ENCODE measurements around the gene SLMAP.

The SLMAP gene

GRCh38 chr3:57889807-57890206 lies 133.7 kb downstream of the SLMAP start:
- no peak overlapping the region for H3K4me3 ChIP-seq (ENCODE audit: low read depth, low read length)
- ChIA-PET CTCF (no interaction called here), POLR2A (no interaction called here)

GRCh38 chr3:57890874-57891273 lies 134.8 kb downstream of the SLMAP start:
- ChIA-PET POLR2A (no interaction called here), CTCF (no interaction called here)
- no peak for TF ChIP-seq CTCF (IDR thresholded peaks at IDR 0.05; ENCODE audit: insufficient read depth, low read length, missing control alignments)
- no peak overlapping the region for H3K4me3 ChIP-seq (ENCODE audit: low read depth, low read length)
- DNase-seq (ENCODE audit: low read depth, low spot score): peak; percentile 26

More at GRCh38 chr3:57889807-57890206, 133.7 kb downstream of the SLMAP start:
- no peak for DNase-seq (ENCODE audit: low read depth, low spot score)
- TF ChIP-seq CTCF (IDR thresholded peaks at IDR 0.05; ENCODE audit: insufficient read depth, low read length, missing control alignments): no peak

GRCh38 chr3:57892423-57892822 lies 136.3 kb downstream of the SLMAP start:
- ChIA-PET CTCF (no interaction called here), POLR2A (no interaction called here)
- no peak for DNase-seq (ENCODE audit: low read depth, low spot score)
- no peak overlapping the region for H3K4me3 ChIP-seq (ENCODE audit: low read depth, low read length)
- TF ChIP-seq CTCF (IDR thresholded peaks at IDR 0.05; ENCODE audit: insufficient read depth, low read length, missing control alignments): no peak

GRCh38 chr3:57893156-57893555 lies 137.0 kb downstream of the SLMAP start:
- POLR2A ChIA-PET: no interaction called here
- CTCF ChIA-PET: no interaction called here
- DNase-seq (ENCODE audit: low read depth, low spot score): no peak
- TF ChIP-seq CTCF (IDR thresholded peaks at IDR 0.05; ENCODE audit: insufficient read depth, low read length, missing control alignments): no peak
- no peak overlapping the region for H3K4me3 ChIP-seq (ENCODE audit: low read depth, low read length)

GRCh38 chr3:57893668-57894067 lies 137.6 kb downstream of the SLMAP start:
- ChIA-PET POLR2A (interaction anchor here (0.6 kb wide), 1 partner anchor 724 kb away, joined by 4 read pairs; no protein-coding TSS in a partner anchor), CTCF (no interaction called here)
- H3K4me3 ChIP-seq (ENCODE audit: low read depth, low read length): no peak overlapping the region
- no peak for TF ChIP-seq CTCF (IDR thresholded peaks at IDR 0.05; ENCODE audit: insufficient read depth, low read length, missing control alignments)
- no peak for DNase-seq (ENCODE audit: low read depth, low spot score)

GRCh38 chr3:57896031-57896430 lies 139.9 kb downstream of the SLMAP start:
- POLR2A ChIA-PET: no interaction called here
- H3K4me3 ChIP-seq (ENCODE audit: low read depth, low read length): no peak overlapping the region
- CTCF ChIA-PET: no interaction called here
- DNase-seq (ENCODE audit: low read depth, low spot score): no peak
- no peak for TF ChIP-seq CTCF (IDR thresholded peaks at IDR 0.05; ENCODE audit: insufficient read depth, low read length, missing control alignments)
